ENCODE data around the gene TARS1. TPM values are rescaled to one million over a fixed set of nuclear protein-coding genes. Genes with fewer than 3 reads are reported as not detected.

TARS1 gene
- total RNA-seq, 1 donor from 2014 or later, result 173 TPM

DNA sequence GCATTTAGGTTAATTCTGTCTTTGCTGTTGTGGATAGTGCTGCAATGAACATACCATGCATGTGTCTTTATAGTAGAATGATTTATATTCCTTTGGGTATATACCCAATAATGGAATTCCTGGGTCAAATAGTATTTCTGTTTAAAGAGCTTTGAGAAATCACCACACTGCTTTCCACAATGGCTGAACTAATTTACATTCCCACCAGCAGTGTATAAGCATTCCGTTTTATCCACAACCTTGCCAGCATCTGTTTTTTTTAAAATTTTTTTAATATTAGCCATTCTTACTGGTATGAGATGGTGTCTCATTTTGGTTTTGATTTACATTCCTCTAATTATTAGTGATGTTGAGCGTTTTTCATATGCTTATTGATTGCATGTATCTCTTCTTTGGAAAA lies 15.5 kb upstream of the TARS1 start:
- no peak overlapping the region for H3K4me3 Mint-ChIP-seq (ENCODE audit: unreplicated experiment)
- peaks cover 4% of the 10 kb centered on the region for H3K36me3 Mint-ChIP-seq (ENCODE audit: unreplicated experiment)
- H3K4me1 Mint-ChIP-seq (ENCODE audit: low read depth, unreplicated experiment), result no peaks in the 10 kb centered on the region
- peaks cover 2% of the 10 kb centered on the region for H3K27me3 Mint-ChIP-seq (ENCODE audit: unreplicated experiment)
- no peaks in the 10 kb centered on the region for H3K9me3 Mint-ChIP-seq (ENCODE audit: unreplicated experiment)
- TF ChIP-seq, protein P1, sequence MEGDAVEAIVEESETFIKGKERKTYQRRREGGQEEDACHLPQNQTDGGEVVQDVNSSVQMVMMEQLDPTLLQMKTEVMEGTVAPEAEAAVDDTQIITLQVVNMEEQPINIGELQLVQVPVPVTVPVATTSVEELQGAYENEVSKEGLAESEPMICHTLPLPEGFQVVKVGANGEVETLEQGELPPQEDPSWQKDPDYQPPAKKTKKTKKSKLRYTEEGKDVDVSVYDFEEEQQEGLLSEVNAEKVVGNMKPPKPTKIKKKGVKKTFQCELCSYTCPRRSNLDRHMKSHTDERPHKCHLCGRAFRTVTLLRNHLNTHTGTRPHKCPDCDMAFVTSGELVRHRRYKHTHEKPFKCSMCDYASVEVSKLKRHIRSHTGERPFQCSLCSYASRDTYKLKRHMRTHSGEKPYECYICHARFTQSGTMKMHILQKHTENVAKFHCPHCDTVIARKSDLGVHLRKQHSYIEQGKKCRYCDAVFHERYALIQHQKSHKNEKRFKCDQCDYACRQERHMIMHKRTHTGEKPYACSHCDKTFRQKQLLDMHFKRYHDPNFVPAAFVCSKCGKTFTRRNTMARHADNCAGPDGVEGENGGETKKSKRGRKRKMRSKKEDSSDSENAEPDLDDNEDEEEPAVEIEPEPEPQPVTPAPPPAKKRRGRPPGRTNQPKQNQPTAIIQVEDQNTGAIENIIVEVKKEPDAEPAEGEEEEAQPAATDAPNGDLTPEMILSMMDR (IDR thresholded peaks at IDR 0.05; ENCODE audit: partially characterized antibody, unreplicated experiment), result no peak
- no peak overlapping the region for H3K27ac Mint-ChIP-seq (ENCODE audit: unreplicated experiment)
- DNase-seq, result no peak

DNA sequence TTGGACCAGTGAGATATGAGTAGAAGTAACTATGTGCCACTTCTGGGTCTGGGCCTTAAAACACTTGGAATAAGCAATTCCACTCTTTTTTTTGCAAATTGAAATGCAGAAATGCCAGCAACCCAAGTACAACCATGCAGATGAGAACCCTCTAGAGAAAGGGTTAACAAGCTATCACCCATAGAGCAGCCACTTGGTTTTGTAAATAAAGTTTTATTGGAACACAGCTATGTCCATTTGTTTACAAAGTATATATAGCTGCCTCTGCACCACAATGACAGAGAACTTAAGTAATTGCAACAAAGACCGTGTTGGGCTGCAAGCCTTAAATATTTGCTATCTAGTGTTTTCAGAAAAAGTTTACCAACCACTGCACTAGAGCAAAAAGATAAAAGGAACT lies 9.8 kb upstream of the TARS1 start:
- Mint-ChIP-seq H3K4me1 (ENCODE audit: low read depth, unreplicated experiment) (peaks cover 5% of the 10 kb centered on the region), H3K27me3 (ENCODE audit: unreplicated experiment) (peaks cover 2% of the 10 kb centered on the region), H3K4me3 (ENCODE audit: unreplicated experiment) (no peak overlapping the region), H3K9me3 (ENCODE audit: unreplicated experiment) (no peaks in the 10 kb centered on the region), H3K36me3 (ENCODE audit: unreplicated experiment) (peaks cover 4% of the 10 kb centered on the region), H3K27ac (ENCODE audit: unreplicated experiment) (no peak overlapping the region)
- TF ChIP-seq, protein P1 (IDR thresholded peaks at IDR 0.05; ENCODE audit: partially characterized antibody, unreplicated experiment), result no peak
- DNase-seq, result no peak

DNA sequence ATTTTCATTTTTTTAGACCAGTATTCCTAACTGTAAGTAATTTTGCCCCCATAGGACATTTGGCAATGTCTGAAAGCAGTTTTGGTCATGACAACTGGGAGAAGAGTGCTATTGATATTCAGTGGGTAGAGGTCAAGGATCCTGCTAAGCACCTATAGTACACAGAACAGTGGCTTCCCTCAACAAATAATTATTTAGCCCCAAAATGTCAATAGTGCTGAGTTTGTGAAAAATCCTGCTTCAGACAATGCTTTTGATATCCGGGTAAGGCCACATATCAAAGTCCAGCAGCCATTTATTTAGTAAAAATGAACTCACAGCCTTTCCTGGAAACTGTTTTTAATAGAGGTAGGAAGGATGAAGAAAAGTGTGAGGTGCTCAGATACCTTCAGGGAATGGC lies 8.1 kb upstream of the TARS1 start:
- H3K36me3 Mint-ChIP-seq (ENCODE audit: unreplicated experiment), result peaks cover under 1% of the 10 kb centered on the region
- H3K27me3 Mint-ChIP-seq (ENCODE audit: unreplicated experiment), result peaks cover under 1% of the 10 kb centered on the region
- H3K4me3 Mint-ChIP-seq (ENCODE audit: unreplicated experiment), result no peak overlapping the region
- H3K4me1 Mint-ChIP-seq (ENCODE audit: low read depth, unreplicated experiment), result peaks cover 5% of the 10 kb centered on the region
- no peak for DNase-seq
- no peak overlapping the region for H3K27ac Mint-ChIP-seq (ENCODE audit: unreplicated experiment)
- TF ChIP-seq, protein P1 (IDR thresholded peaks at IDR 0.05; ENCODE audit: partially characterized antibody, unreplicated experiment), result no peak
- no peaks in the 10 kb centered on the region for H3K9me3 Mint-ChIP-seq (ENCODE audit: unreplicated experiment)

DNA sequence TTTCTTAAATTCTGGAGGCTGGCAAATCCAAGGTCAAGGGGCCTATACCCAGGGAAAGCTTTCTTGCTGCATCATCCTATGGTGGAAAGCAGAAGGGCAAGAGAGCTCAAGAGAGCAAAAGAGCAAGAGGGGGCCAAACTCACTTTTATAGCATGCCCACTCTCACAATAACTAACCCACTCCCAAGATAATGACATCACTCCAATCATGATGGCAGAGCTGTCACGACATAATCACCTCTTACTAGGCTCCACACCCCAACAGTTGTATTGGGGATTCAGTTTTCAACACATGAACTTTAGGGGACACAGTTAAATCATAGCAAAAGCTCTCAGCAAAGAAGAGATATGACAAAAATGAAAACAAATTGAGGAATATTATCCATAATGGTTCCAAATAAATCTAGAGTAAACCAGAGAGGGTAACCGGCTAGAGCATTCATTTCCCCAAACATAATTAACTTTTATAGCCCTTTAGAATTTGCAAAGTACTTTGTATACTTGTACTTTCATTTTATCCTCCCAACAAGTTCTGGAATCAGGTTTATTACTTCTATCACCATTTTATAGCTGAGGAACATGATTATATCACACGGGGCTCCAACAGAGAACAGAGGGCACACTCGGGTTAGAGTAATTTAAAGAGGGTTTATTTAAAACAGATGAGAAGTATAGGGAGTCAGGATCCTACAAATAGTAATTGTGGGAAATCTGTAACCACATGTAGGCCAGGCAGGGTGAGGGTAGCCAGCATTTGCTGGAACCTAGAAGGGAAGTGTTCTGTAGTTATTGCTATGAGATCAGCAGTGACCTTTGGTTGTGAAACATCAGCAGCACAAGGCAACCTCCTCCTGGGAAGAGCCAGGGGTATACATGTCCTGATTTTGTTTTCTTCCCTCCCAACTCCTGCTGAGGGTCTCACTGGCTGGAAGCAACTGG lies 7.2 kb upstream of the TARS1 start:
- DNase-seq, result no peak
- no peaks in the 10 kb centered on the region for H3K27me3 Mint-ChIP-seq (ENCODE audit: unreplicated experiment)
- no peaks in the 10 kb centered on the region for H3K36me3 Mint-ChIP-seq (ENCODE audit: unreplicated experiment)

More for the DNA sequence above, 7.2 kb upstream of the TARS1 start:
- Mint-ChIP-seq H3K27ac (ENCODE audit: unreplicated experiment) (no peak overlapping the region), H3K4me3 (ENCODE audit: unreplicated experiment) (no peak overlapping the region), H3K4me1 (ENCODE audit: low read depth, unreplicated experiment) (peaks cover 5% of the 10 kb centered on the region), H3K9me3 (ENCODE audit: unreplicated experiment) (no peaks in the 10 kb centered on the region)
- TF ChIP-seq, protein P1 (IDR thresholded peaks at IDR 0.05; ENCODE audit: partially characterized antibody, unreplicated experiment), result no peak
